Erythroblast (primary cell): ENCODE measurements around the gene OSBPL10.

ENCODE experiments used
- GATA1 ChIP-seq: IDR thresholded peaks from 2 replicates; pipeline ENCODE4 v1.6.1; 2011; ENCODE audit warnings: low read depth, mild to moderate bottlenecking, control low read depth, low read length, moderate library complexity
- POLR2A ChIP-seq: IDR thresholded peaks from 2 replicates; pipeline ENCODE4 v1.6.1; 2011; ENCODE audit warnings: mild to moderate bottlenecking, low read length

- TF ChIP-seq POLR2A (no peak), GATA1 (no peak)
These were observed at the start of gene OSBPL10, which contains the start of gene ZNF860 for GRCh38 chr3:31981206-31982181.
